Measurements from ENCODE around the gene FZD10.

The FZD10 gene

DNA sequence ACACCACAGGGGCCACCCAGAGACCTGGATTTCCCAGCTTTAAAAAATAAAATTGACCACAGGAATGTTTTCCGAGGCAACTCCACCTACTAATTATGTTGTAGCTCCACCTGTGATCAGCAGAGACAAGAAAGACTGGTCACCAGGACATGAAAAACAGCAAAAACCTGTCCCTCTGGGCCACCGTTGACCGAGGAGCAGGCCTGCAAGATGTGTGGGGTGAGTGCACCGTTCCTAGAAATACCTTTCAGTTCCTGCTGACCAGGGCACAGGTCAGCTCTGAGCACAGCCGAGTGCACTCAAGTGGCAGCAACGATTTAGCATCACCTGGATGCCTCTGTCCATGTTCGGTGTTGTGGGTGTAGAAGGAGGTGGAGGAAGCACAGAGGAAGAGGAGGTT, 16.9 kb downstream of the FZD10 start:
- DNase-seq (ENCODE audit: low read depth): no peak

DNA sequence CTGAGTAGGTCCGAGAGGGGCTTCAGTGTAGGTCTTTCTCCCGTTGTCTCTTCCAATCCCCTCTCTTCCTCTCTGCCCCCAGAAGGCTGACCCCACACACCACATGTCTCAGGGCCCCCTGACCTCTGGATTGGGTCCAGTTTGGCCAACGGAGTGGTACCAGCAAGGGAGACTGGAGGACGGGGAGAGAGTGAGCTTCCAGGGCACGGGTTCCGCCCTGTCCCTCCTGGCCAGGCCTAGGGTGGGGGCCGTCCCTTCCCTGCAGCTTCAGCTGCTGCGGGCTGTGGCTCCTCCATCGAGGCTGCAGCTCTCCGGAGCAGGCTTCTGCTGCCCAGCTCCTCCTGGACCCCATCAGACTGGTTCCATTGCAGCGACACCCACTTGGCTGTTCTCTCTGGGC, 17.4 kb downstream of the FZD10 start:
- no peak for DNase-seq (ENCODE audit: low read depth)

DNA sequence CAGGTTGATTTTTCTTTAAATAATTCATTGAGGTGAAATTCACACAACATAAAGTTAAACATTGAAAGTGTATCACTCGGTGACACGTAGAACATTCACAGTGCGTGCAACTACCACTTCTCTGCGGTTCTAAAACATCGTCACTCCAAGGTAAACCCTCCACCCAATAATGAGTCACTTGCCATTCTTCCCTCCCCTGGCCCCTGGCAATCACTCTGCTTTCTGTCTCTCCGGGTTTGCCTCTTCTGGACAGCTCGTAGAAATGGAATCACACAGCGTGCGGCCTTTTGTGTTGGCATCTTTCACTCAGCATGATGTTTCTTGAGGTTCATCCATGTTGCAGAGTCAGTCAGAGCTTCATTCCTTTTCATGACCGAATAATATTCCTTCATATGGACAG, 18.9 kb downstream of the FZD10 start:
- DNase-seq (ENCODE audit: low read depth): no peak

DNA sequence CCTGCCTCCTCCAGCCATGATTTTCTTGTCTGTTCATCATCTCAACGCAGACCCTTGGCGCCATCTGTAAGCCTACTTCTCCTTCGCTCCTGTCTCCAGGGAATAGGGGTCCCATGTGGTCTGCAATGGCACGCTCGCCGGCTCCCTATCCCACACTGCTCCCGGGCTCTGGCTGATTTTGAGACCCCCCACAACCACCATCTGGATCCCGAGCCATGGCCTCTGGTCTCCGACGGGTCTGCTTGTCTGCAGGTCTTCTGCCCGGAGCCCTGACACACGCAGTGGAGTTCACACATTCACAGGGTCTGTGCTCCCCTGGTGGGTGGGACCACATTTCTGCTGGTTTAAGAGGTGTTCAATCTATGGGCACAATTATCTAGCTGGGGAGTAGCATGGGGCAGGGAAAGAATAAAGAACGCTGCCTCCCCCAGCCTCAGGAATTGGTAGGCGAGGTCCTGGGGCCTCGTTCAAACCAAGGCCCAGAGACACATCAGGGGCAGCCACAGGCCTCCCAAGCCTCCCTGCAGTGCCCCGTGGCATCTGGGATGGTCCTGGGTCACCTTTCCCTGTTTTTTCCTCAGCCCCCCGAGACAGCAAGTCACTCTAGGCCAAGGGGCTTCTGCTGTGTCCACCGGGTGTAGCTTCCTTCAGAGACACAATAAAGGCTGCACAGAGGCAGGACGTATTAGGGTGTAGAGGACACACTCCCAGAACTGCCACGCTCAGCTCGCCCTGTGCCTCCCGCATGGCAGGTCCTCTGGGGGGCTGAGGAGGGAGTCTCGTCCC, 21.5 kb downstream of the FZD10 start:
- no peak for DNase-seq (ENCODE audit: low read depth)

DNA sequence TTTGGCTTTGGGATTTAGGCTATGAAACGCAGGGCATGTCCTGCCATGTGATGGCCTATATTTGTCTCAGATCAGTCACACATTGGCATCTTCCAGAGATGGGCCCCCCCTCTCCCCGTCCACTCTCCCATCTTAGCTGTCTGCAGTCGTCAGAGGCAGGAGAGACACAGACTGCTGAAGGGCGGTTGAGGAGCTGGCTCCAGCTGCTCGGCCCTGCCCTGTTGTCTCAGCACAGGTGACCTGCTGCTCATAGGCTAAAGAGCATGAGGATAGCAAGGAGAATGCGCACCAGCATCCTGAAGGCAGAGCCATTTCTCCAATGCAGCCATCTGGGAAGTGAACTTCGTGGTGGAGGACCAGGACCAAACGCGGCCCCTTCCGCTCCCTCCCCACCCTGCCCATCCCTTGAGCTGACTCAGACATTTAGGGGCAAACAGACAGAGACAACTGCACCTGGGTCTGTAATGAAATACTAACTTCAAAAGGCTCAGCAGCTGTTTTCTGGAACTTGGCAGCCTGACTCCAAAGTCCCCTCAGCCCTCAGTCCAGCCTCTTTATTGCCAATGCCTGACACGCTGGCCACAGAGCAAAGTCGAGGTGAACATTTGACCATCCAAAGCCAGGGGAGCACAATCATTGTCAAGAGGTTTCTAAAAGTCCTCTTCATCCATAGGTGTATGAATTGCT, 22.3 kb downstream of the FZD10 start:
- no peak for DNase-seq (ENCODE audit: low read depth)

DNA sequence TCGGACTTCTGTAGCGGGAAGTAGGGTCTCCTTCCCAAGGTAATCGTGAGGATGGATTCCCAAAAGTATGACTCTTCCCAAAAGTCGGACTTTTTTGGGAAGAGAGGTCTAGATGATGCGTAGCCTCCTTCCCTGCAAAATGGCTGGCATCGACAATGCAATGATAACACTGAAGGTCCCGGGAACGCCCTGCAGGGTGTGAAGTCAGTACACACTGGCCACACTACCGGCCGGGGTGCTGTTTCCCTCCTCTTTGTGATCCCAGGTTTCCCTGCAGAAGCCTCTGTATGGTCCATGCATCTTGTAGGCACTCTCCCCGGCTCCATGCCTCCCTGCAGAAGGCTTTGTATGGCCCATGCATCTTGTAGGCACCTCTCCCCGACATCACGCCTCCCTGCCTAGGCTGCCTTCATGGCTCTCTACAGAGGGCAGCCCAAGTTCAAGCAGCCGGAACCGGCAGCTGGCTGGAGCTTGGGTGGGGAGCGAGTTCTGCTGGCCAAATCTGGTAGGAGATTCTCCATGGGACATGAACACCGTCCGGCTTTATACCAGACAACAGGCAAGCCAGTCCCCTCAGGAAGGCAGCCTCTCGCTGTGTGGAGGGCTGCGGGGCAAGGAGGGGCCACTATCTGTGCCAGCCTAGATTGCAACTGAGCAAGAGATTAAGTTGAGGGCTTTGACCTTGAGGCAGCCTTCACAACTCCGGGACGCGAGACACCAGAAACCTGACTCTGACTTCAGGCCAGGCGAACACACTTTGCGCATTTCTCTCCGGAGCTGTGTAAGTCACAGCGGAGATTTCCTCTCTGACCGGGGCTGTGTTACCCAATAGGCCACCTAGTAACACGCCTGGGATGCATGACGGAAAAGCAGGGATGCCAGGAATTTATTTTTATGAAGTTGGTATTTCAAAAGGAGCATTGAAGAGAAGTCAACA, 23.5 kb downstream of the FZD10 start:
- no peak for DNase-seq (ENCODE audit: low read depth)

DNA sequence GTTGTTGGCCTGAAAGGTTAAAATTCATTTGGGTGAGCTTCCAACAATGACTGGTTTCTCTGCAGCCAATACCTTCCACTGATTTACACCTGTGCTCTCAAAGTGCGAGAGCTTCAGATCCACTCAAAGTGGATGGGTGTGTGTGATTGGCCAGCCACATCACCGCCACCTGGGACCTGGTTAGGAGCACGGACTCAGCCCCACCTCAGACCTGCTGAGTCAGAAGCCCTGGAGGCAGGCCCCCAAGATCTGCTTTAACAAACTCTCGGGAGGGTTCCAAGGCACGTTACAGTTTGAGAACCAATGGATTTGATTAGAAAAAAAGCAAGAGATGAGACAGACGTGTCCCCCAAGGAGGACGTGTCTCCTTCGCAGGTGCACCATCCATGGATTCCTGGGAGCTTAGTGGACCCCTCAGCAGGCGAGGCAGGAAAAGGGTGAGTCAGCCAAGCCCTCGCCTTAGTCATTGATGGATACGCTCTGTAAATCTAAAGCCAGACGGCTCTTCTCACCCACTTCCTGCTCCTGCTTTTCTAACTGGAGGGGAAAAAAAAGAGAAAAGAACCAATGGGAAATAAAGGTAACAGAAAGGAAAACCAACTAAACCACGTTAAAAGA, 24.5 kb downstream of the FZD10 start:
- DNase-seq (ENCODE audit: low read depth): no peak

DNA sequence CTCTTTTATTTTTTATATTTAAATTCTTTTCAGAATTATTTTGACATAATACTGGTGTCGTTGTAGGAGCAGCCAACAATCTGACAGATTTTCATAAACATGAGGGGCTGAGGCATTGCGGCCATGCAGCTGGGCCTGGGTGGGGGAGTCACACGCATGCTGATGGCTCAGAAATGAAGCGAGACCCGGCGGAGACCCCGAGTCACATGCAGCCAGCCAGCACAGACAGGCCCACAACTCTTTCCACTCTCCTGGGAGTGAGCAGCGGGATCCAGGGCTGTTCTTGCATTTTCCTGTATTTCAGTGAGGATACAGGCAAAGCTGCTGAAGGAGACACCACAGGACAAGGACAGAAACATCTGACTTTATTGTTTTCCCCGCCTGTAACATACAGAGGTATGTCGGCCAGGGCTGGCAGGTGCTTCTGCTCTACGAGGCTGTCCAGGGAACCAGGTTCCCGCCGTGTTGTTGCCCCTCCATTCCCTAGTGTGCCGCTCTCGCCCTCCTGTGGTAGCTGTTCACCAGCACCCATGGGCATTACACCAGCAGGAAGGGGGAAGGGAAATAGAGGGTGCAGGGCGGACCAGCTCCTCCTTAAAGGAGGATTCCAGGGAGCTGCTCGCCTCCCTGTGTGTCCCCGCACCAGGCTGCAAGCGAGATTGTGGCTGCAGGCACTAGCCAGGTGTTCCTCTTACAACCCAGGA, 30.5 kb downstream of the FZD10 start:
- no peak for DNase-seq (ENCODE audit: low read depth)

DNA sequence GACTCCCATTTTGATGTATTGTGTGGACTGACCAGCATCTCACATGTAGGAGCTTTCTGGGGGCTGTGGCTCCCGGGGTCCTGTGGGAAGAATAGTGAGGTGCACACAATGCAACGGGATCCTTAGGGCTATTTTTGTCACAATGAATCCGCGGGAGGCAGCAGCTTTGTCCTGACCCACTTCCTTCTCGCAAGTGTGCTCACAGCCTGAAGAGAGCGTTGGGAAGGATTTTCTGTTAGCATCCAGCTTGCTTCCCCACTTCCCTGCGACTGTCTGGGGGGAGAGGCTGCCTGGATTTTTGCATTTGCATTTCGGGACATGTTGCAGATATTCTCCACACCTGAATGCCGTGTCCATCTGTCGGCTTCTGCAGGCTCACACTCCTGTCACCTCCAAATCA, 31.9 kb downstream of the FZD10 start:
- DNase-seq (ENCODE audit: low read depth): no peak

DNA sequence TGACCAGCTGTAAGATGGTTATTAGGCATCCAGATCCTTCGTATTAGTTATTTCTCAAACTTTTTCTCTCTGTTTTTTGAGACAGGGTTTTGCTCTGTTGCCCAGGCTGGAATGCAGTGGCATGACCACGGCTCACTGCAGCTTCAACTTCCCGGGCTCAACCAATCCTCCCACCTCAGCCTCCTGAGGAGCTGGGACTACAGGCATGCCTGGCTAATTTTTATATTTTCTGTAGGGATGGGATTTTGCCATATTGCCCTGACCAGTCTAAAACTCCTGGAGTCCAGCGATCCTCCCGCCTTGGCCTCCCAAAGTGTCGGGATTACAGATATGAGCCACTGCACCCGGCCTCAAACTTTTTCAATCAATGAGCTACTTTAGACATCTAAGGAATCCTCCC, 33.1 kb downstream of the FZD10 start:
- DNase-seq (ENCODE audit: low read depth): no peak

DNA sequence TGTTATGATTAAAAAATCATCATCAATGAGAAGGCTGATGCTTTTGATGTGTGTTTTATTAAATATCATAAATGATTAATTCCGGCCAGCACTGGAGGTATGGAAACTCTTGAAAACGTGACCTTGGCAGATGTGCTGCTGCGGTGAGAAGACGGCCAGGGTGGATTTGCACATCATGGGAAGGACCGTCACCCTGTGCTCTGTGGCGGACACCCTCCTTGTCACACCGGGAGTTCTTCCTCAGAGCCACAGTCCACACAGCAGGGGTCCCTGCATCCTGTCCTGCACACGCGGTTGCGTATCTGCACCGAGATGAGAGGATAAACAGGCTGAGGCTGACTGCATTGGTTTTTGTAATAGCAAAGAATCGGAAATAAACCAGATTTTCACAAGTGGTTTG, 33.5 kb downstream of the FZD10 start:
- no peak for DNase-seq (ENCODE audit: low read depth)

DNA sequence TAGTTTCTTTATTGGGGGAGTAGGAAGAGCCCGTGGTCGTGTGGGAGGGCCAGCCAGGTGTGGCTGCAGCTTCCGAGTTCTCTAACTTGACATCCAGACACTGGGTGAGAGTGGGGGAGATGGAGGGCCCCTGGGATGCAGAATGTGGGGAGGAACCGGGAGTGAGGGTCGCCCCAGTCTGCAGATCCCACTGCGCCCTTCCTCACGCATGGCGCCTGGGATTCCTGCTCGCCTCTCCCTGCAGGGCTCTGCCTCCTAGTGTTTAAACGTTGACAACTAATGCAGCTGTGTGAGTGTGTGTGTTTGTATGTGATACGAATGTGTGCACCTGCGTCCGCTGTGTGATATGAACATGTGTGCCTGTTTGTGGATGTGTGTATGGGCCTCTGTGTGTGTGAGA, 34.6 kb downstream of the FZD10 start:
- no peak for DNase-seq (ENCODE audit: low read depth)

DNA sequence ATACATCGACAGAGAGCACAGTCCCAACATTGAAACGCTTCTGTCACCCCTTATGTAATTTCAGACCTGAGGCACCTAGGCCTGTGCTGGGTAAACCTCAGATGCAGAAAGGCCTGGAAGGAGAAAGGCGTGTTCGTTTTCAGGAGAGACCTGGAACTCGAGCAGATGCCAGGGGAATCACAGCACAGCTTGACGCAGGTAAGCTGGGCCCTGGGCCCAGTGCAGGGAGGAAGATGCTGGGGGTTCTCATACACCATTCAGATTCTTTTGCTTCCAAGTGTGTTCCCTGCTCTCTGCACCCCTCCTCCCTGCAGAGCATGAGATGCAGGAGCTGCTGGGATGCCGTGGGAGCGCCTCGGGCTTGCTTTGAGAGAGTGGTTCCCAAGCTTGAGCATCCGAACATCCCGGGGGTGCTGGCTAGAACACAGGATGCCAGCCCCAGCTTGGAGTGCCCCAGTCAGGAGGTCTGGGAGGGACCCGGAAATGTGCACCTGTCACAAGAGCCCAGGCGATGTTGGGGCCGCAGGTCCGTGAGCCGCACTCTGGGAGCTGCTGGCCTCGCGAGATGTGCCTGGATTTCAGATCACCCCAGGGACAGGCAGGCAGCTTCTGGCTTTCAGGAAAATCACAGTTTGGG, 35.9 kb downstream of the FZD10 start:
- DNase-seq (ENCODE audit: low read depth): no peak

DNA sequence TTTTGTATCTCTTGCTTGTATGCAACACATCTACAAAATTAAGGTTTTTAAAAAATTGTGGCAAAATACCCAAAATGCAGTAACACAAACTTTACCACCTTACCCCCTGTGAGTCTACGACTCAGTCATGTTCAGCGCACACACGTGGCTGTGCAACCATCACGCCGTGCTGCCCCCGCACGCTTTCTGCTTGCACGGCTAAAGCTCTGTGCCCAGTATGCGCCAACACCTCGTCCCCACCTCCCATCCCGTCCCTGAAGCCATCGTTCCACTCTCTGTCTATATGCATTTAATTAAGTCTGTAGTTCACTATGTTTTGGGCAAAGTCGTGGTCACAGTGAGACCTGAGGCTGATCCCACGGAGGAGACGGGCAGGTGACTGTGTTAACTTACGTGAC, 36.4 kb downstream of the FZD10 start:
- no peak for DNase-seq (ENCODE audit: low read depth)

DNA sequence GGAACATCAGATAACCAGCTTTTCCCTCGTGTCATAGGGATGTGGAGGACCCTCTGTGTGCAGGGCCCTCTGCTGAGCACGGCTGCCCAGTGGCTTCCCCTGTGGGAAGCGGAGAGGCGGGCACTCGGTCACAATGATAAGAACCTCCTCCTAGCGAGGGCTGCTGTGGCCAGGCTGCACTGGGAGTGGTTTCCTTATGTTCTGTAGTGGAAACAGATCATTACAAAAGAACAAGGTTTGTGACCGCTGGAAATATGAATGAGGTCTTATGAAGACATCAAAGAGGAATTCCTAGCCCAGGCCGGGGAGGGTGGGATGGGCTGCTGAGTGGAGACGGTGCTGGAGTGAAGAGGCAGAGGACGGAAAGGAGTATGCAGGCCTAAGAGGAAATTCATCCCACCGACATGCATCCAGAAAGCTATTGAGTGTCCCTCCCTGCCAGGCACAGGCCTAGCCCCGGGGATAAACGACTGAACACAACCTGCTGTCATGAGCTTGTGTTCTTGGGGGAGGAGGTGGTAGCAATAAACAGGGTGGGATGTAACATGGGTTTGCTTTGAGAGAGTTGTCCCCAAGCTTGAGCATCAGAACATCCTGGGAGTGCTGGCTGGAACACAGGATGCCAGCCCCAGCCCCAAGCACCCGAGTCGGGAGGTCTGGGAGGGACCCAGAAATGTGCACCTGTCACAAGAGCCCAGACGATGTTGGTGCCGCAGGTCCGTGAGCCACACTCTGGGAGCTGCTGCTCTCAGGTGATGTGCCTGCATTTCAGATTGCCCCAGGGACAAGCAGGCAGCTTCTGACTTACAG, 37.5 kb downstream of the FZD10 start:
- DNase-seq (ENCODE audit: low read depth): no peak

DNA sequence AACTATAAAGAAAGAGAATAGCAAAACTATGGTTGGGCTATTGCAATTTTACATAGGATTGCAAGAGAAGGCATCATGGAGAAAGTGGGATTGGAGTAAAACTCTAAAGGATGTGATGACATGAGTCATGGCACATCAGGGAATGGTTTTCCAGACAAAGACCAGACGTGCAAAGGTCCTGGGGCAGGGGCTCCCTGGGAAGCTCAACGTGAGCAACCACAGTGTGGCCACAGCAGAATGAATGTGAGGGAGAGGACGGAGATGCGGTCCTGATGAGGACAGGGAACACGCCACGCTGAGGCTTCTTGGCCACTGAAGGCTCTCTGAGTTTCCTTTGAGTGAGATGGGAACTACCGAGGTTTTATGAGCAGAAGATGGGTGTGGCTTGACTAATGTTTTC, 38.2 kb downstream of the FZD10 start:
- no peak for DNase-seq (ENCODE audit: low read depth)

DNA sequence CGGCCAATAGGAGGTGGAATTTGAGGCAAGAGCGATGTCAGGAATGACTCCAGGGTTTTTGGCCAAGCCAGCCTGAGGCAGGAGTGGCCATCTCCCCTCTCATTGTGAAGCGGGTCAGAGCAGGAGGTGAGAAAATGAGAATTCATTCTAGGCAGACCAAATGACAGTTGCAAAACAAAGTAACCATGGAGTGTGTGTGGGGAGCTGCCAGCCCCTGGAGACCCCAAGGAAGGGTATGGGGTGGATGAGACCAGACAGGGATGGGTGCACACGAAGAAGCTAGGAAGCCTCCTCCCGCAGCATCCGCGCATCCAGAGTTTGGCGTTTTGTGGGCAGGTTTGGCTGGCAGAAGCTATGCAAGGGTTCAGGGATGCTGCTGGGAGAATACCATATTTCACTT, 38.8 kb downstream of the FZD10 start:
- DNase-seq (ENCODE audit: low read depth): no peak

DNA sequence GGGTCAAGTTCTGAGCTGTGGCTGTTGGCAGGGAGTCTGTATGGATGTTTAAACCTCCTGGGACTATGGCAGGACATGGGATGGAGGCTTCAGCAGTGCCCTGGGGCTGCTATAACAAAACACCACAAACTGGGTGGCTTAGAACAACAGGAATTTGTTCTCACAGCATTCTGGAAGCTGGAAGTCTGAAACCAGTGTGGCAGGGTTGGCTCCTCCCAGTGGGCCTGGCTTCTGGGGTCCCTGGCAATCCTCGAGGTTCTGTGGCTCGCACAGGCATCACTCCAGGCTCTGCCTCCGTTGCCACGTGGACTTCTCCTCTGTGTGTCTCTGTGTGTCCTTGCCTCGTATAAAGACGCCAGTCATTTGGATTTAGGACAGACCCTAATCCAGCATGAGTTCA, 39.9 kb downstream of the FZD10 start:
- DNase-seq (ENCODE audit: low read depth): no peak

DNA sequence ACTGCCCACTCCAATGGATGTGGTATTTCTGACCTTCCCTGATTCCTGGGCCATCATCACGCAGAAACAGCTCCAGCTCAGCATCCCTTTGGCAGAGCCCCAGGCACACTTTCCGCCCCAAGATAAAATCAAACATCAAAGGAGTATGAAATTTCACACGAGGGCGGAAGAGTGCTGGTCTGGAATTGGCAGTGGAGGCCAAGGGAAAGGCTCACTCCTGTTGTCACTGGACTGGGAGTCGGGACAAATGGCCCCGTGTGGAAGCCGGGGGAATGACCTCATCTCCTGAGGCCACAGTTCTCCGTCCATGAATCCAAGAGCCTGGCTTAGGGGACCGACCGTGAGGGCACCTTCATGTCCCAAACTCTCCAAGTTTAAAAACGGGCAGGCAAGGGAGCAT, 40.9 kb downstream of the FZD10 start:
- no peak for DNase-seq (ENCODE audit: low read depth)

DNA sequence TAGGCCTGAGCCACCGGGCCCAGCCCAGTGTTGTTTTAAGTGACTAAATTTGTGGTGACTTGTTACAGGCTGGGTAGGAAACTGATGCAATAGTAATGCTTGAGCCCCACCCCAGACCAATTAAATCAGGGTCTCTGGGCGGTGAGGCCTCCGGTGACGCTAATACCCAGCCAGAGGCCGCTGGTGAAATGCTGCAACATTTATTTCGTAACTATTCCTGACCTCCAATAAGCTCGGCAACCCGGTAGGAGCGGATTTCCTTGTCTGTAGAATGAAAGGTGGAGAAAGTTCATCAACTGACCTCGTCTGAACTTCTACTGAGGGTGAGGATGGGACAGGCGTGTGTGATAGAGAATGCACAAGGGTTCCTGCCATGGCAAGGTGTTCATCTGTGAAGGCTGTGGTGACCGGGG, 42.3 kb downstream of the FZD10 start:
- DNase-seq (ENCODE audit: low read depth): no peak

All from EH (cell line).